GM18502 (cell line): ENCODE results near the gene VKORC1.
"Not testable (repeated sequence)": the region's sequence is repeated elsewhere in the genome, so short reads cannot be mapped to it uniquely, and the experiment has no call there.

ENCODE experiments used
- ATAC-seq: cut with Tn5 transposase; IDR thresholded peaks from one replicate; pipeline ENCODE4 v1.9.1; 2021; ENCODE audit warnings: mild to moderate bottlenecking; ENCODE audit not compliant: unreplicated experiment, poor library complexity

The VKORC1 gene

DNA sequence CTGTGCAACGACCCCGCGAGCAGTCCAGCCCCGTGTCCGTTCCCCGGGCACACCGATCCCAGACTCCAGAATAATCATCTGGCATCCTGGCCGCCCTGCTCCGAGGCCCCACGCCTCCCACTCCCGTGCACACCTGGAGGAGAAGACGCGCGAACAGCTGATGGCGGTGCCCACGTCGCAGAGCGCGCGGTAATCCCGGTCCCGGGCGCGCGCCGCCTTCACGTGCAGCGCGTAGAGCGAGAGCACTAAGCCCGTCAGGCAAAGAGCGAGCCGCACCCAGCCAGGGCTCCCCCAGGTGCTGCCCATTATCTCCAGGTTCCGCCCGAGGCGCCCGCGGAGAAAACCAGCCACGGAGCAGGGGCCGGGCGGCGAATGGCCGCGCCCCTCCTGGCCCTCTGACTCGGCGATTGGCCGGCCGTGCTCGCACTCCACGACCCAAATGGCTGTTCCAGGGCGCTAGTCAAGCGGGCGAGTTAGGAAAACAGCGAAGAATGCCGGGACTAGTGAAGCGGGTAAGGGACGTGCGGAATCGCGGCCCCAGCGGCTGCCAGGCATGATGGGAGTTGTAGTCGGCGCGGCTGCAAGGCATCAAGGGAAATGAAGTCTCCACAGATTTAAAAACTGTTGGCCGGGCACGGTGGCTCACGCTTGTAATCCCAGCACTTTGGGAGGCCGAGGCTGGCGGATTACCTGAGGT lies at the start of gene VKORC1:
VKORC1 (minus strand) TSS at position 374 of the 697 bp plus-strand sequence; CDS start at position 306, 68 bp downstream.
- peak; percentile 88 for ATAC-seq

DNA sequence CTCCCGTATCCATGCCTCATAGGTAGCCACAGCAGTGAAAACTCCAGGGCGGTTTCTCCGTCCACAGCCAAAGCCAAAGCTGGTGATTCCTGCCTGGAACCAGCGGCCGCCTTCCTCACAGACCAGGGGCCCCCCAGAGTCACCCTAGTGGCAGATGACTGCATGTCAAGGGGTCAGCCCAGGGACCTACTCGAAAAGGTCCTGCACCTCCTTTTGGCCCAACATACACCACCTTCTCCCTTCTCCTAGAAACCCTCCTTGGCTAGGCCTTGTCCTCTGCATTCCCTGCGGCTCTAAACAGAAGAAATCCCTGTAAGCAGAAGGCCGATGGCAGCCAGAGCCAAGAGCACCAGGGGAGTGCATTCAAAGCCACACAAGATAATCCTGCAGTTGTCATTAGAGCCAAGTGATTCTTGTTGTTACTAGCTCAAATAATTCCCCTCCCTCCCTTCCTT lies 49.1 kb upstream of the VKORC1 start:
- ATAC-seq, result no peak

- ATAC-seq, result no peak
Observed at GRCh38 chr16:31143011-31143693, 48.6 kb upstream of the VKORC1 start.

- ATAC-seq, result peak; percentile 92
Observed at GRCh38 chr16:31142109-31143010, 47.8 kb upstream of the VKORC1 start.

DNA sequence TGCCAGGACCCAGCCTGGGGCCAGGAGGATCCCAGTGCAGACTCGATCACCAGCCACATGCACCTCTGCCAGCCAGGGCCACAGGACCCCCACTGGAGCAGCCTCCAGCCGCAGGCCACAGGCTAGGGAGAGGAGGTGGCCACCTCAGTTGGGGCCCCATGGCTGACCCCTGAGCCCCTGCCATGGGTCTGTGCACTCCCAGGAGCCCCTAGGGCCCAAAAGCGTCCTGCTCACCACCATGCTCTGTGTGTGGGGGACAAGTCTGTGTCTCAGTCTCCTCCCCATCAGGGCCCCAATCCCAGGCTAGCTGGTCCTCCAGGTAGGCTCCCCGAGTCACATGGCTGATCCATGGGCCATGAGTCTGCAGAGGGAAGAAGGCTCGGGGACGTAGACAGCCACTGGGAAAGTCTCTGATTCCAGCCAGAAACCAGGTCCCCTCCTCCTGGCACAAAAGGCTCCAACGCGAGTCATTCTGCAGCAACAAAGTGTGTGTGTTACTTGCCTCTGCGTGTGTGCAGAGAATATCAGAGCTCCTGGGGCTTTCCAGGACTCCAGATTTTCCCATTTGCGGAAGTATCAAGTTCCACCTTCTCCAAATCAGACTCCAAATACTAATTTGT lies 47.0 kb upstream of the VKORC1 start:
- no peak for ATAC-seq

DNA sequence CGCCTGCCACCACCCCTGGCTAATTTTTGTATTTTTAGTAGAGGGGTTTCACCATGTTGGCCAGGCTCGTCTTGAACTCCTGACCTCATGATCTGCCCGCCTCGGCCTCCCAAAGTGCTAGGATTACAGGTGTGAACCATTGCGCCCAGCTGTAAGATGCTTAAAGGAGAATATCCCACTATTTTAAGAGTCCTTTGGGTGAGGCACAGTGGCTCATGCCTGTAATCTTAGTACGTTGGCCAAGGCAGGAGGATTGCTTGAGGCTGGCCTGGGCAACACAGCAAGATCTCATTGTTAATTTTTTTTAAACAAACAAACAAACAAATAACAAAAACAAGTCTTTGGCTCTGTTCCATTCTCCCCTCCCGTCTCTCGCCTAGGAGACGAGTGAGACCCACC lies 46.5 kb upstream of the VKORC1 start:
- ATAC-seq, result not testable (repeated sequence)

GRCh38 chr16:31138621-31139578 lies 44.3 kb upstream of the VKORC1 start:
- ATAC-seq, result no peak

DNA sequence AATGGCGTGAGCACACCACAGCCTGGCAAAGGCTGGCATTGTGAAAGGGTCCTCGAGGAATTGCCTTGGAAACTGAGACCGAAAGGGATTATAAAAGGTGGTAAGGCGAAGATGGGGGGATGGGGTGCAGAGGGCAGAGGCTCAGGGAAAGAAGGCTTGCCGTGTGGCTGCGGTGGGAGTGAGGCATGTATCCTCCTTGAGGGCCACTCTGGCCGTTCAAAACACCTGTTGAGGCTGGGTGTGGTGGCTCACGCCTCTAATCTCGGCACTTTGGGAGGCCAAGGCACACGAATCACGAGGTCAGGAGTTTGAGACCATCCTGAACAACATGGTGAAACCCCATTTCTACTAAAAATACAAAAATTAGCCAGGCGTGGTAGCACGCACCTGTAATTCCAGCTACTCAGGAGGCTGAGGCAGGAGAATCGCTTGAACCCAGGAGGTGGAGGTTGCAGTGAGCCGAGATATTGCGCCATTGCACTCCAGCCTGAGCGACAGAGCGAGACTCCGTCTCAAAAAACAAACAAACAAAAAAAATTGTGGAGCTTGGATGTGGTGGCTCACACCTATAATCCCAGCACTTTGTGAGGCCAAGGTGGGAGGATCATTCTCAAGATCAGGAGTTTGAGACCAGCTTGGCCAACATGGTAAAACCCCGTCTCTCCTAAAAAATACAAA lies 42.4 kb upstream of the VKORC1 start:
- not testable (repeated sequence) for ATAC-seq

DNA sequence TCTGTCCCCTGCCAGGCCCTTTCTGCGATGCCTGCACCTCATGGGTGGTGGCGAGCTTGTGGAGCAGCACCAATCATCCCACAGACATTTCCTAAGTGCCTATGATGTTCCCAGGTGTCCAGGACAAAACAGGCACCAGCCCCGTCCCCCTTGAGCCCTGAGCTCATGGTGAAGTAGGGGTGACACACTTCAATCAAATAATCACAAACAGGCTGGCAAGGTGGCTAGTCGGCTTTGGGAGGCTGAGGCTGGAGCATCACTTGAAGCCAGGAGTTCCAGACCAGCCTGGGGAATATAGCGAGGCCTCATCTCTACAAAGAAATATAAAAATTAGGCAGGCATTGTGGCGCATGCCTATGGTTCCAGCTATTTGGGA lies 41.7 kb upstream of the VKORC1 start:
- ATAC-seq, result no peak

GRCh38 chr16:31135535-31136286 lies 41.1 kb upstream of the VKORC1 start, which contains the start of gene PRSS8:
PRSS8 (minus strand) TSS chr16:31135727; CDS start chr16:31135498, 229 bp downstream.
- no peak for ATAC-seq

- no peak for ATAC-seq
Observed at GRCh38 chr16:31134625-31135534, 40.3 kb upstream of the VKORC1 start.

DNA sequence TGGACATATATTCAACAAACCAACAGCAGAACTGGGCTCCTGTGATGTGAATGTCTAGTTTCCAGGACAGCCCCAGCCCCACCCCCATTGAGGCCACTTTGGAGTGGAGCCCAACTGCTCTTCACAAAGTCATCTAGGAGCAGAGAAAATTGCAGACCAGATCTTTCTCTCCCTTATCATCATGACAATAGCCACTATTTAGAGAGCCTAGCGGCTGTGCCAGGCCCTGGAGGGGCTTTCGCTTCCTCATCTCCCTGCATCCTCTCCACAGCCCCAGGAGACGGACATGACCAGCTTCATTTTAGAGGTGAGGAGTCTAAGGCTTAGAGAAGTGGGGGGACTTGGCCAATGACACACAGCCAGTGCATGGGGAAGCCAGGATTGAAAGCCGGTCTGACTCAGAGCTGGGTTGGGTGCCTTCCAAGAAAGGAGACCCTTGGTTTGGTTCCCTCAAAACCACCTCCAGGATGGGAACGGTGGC lies 39.5 kb upstream of the VKORC1 start:
- no peak for ATAC-seq

GRCh38 chr16:31133046-31133501 lies 38.5 kb upstream of the VKORC1 start:
- no peak for ATAC-seq

- no peak for ATAC-seq
Observed at GRCh38 chr16:31132303-31132979, 37.8 kb upstream of the VKORC1 start.

DNA sequence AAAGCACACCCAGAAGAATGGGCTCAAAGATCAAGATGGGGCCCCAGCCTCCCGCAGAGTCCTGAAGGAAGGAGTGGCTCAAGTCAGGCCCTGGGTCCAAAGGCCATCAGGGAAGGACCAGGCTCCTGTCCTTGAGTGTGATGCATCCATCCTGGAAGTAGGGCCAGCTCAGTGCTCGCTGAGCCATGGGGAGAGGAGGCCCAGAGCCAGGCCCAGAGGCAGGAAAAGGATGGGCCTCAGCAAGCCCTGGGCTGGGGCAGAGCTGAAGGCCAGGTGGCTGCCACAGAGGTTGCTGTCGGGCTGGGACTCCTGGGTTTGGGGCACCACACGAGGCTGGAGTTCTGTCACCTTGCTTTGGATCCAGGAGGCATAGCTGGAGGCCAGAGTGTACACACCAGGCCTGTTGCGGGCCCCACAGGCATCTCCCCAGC lies 37.3 kb upstream of the VKORC1 start:
- no peak for ATAC-seq

DNA sequence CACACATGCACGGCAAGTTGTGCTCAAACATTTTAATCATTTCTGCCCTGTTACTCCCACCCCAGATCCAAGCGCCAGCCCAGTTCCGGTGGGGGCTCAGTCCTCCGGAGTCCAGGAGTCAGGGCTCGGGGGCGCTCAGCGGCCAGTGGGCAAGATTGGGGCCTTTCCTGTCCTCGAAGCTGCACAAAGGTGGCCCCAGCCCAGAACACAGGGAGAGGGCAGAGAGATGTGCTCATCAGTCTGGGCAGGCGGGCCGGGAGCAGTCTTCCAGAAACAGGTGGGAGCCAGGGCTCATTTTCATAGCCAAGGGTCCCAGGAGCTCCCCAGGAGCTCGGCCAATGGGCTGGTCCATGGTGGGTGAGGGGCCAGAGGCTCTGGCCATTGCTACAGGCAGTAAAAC lies 36.8 kb upstream of the VKORC1 start:
- no peak for ATAC-seq
